NCI-H146 treated with DMSO at 0.1 percent for 48 hours (cell line): ENCODE results near the gene RSPRY1.
A peak's percentile ranks its signal among the peaks of the same experiment; 100 is the strongest.
"Not testable (repeated sequence)": the region's sequence is repeated elsewhere in the genome, so short reads cannot be mapped to it uniquely, and the experiment has no call there.

Source experiments
- DNase-seq: peaks from one replicate; lab custom pipeline; 2025; ENCODE audit not compliant: unreplicated experiment; lab: John Stamatoyannopoulos, UW

RSPRY1 gene

GRCh38 chr16:57185446-57185944 is 634 bp upstream of the RSPRY1 start:
- no peak for DNase-seq

- no peak for DNase-seq
These were observed 1.0 kb downstream of the RSPRY1 start for GRCh38 chr16:57186872-57187854.

- DNase-seq: not testable (repeated sequence)
These were observed 2.0 kb downstream of the RSPRY1 start for GRCh38 chr16:57187902-57188710.

GRCh38 chr16:57188711-57189002 is 2.5 kb downstream of the RSPRY1 start:
- DNase-seq: no peak

- DNase-seq: not testable (repeated sequence)
These were observed 3.4 kb downstream of the RSPRY1 start for GRCh38 chr16:57189527-57189926.

GRCh38 chr16:57190136-57190535 is 4.0 kb downstream of the RSPRY1 start:
- no peak for DNase-seq

- no peak for DNase-seq
These were observed 5.0 kb downstream of the RSPRY1 start for GRCh38 chr16:57191056-57191571.

- DNase-seq: no peak
These were observed 6.0 kb downstream of the RSPRY1 start for GRCh38 chr16:57192146-57192545.

- DNase-seq: no peak
These were observed 6.8 kb downstream of the RSPRY1 start for GRCh38 chr16:57192720-57193486.

- DNase-seq: peak; percentile 52
These were observed 8.4 kb downstream of the RSPRY1 start for GRCh38 chr16:57194512-57194911.

- no peak for DNase-seq
These were observed 10.2 kb downstream of the RSPRY1 start for GRCh38 chr16:57196286-57196685.

GRCh38 chr16:57196753-57197152 is 10.6 kb downstream of the RSPRY1 start:
- DNase-seq: no peak

GRCh38 chr16:57200321-57200720 is 14.2 kb downstream of the RSPRY1 start:
- not testable (repeated sequence) for DNase-seq

GRCh38 chr16:57200926-57201325 is 14.8 kb downstream of the RSPRY1 start:
- DNase-seq: not testable (repeated sequence)

- DNase-seq: no peak
These were observed 16.2 kb downstream of the RSPRY1 start for GRCh38 chr16:57202095-57202886.

- no peak for DNase-seq
These were observed 17.3 kb downstream of the RSPRY1 start for GRCh38 chr16:57203451-57203850.

- no peak for DNase-seq
These were observed 18.5 kb downstream of the RSPRY1 start for GRCh38 chr16:57204675-57205074.

GRCh38 chr16:57208926-57209325 is 22.8 kb downstream of the RSPRY1 start:
- DNase-seq: no peak

GRCh38 chr16:57209780-57210179 is 23.7 kb downstream of the RSPRY1 start:
- no peak for DNase-seq

GRCh38 chr16:57213462-57213861 is 27.3 kb downstream of the RSPRY1 start:
- no peak for DNase-seq
